Stimulated activated CD4-positive, alpha-beta T cell treated with anti-CD3 and anti-CD28 coated beads, TNF-alpha, amount 100 ng/mL, for 48 hours (primary cell): Measurements from ENCODE around the gene CHCHD6.

Experiments
- DNase-seq, 3 donors: peaks; one replicate each; pipeline ENCODE4 v3.0.0-alpha.2; 2020; ENCODE audit warnings: low read depth in 3 of 3

Gene CHCHD6

GRCh38 chr3:126939733-126940132 is 235.7 kb downstream of the CHCHD6 start:
- DNase-seq, result no peak

GRCh38 chr3:126941721-126942270 is 237.8 kb downstream of the CHCHD6 start:
- DNase-seq, result no peak

- DNase-seq, result no peak
These were observed 240.3 kb downstream of the CHCHD6 start for GRCh38 chr3:126944089-126944965.

DNA sequence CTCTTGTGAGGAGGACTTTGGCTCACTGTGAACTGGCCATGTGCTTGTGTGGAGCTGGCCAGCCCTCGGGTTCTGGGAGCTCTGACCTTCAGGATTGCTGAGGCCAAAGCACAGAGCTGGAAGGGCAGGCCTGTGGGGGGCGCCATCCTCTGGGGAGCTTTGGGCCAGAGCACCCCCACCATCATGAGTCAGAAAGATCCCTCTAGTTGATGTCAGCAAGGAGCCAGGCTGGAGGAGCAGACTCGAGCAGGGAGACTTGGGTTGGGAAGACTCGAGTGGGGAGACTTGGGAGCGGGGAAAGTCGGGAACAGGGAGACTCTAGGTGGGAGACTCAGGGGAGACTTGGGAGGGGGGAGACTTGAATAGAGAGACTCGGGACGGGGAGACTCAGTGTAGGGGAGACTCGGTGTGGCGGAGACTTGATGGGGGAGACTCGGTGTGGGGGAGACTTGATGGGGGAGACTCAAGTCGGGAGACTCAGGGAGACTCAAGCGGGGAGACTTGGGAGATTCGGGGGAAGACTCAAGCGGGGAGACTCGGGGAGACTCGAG is 241.2 kb downstream of the CHCHD6 start:
- DNase-seq, result no peak

DNA sequence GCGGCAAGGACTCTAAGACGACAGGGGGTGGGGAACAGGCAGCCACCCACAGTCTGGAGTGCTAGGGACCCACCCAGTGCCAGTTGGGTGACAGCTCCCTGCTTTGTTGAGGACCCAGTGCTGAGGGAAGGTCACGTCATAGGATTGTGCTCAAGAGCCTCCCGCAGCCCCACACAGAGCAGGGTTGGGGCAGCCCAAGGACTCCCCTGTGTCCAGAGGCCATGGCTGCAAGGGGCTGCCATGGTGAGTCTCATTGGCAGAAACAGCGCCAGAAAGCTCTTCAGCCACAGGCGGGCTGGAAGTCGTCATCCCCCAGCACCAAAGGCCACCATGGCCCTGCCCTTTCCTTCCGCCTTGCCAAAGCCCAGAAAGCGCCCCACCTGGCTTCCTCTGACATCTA is 241.9 kb downstream of the CHCHD6 start:
- DNase-seq, result no peak

GRCh38 chr3:126946405-126946804 is 242.4 kb downstream of the CHCHD6 start:
- DNase-seq, result no peak

DNA sequence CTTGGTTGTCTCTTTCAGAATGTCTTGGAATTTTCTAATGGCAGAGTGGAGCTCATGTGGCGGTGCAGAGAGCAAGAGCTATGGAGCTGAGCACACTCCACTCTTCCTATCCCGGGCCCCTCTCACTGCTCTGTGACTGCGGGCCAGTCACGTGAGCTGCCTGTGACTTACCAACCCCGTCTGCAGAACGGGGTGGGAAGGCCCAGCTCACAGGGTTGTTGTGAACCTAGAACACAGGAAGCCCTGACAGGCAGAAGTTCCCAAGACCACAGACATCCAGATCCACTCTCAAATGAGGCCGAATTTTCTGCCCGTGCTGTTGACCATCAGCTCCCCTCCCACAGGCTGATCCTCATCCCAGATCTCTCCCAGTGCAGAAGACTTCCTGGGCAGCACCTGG is 243.4 kb downstream of the CHCHD6 start:
- no peak for DNase-seq

DNA sequence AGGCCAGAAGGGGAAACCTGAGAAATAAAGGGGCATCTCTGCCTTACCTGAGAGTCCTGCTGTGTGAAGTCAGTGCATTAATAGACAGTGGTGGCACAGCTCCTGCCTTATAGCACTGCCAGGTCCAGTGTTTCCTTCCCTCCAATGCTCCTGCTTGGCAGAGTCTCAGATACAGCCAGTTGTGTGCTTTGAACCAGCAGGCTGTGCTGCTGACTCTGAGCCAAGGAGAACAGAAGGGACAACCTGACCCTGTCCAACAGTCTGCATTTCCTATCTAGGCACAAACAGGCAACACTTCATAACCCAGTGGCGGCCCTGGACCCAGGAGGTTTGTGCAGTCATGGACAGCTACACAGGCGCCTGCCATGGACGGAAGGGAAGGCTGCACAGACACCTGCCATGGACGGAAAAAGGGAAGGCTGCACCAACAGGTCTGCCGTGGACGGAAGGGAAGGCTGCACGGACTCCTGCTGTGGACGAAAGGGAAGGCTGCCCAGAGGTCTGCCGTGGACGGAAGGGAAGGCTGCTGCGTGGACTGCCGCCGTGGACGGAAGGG is 245.0 kb downstream of the CHCHD6 start:
- no peak for DNase-seq

DNA sequence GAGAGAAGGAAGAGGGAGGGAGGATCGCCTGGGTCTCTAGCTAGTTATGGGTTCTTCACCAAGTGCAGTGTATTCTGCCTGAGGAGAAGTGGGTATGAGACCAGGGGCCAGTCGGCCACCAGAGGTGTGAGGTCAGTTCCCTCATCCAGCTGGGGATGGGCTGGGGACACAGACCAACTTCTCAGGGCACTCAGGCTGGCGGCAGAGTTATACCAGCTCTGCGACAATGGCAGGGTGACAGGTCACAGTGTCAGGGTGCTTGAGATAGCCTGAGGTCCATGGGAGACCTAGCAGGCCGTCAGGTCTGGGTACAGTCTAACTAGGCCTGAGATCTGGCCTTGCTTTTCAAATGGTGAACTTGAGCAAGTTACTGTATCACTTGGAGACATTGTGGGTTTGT is 247.5 kb downstream of the CHCHD6 start:
- DNase-seq, result no peak

GRCh38 chr3:126952261-126952982 is 248.4 kb downstream of the CHCHD6 start:
- DNase-seq, result no peak

GRCh38 chr3:126952983-126953660 is 249.1 kb downstream of the CHCHD6 start:
- no peak for DNase-seq

DNA sequence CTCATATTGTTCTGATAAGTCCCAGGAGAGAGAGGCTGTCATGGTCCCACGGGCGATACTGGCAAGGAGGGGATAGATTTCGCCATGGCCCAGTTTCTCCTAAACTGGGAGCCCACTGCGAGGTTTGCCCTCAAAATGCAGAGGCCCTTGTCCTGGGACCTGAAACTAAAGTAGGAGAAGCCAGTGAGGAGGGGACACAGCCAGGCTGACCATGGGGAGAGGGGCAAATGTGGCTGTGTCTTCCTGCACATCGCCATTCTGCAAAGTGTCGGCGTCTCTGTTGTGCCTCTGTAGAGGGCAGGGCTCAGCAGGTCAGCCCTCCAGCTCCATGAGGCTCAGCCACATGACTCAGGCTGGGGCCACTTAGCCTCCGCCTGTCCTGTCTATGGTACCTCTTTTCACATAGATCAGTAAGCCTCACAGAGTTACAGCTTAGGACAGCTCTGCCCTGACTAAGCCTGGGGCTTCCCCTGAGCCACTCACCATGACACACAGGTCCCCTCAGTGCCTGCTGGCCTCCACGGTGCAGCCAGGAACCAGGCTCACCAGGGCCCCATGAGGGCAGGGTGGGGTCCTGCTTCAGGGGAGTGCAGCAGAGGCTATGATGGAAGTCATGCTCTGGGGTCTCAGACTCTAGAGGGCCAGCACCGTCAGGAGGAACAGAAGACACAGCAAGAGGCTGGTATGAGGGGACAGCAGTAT is 250.3 kb downstream of the CHCHD6 start:
- DNase-seq, result no peak

- no peak for DNase-seq
These were observed 251.2 kb downstream of the CHCHD6 start for GRCh38 chr3:126955004-126955790.

- DNase-seq, result no peak
These were observed 252.3 kb downstream of the CHCHD6 start for GRCh38 chr3:126956361-126956760.

DNA sequence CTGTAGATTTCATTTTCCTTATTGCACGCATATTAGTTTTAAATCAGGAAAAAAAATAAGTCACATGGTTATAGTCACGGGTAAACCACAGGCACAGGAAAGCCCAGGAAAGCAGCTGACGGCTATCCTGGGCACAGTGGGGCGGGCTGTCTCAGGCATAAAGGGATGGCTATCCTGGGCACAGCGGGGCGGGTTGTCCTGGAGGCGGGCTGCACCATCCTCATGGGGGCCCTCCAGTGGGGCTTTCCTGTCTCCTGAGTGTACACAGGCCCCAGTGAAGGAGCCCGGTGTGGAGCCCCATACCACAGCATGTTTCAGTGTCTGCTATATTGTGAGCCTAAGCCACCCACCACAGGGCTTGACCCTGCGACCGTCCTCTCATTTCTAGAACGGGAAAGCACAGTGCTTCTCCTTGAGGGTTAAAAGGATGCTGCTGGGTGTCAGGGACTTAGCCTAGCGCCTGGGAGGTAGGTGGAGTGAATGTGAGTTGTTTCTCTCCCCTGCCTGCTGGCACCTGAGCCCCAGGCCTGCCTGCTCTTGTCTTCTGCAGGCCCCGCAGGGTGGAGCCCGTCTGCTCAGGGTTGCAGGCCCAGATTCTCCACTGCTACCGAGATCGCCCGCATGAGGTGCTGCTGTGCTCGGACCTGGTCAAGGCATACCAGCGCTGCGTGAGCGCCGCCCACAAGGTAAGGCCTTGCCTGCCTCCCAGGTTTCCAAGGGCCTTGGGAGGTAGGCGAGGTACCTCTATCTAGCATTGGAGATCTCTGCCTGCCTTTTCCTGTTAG is 253.0 kb downstream of the CHCHD6 start:
- no peak for DNase-seq

- DNase-seq, result no peak
These were observed 254.0 kb downstream of the CHCHD6 start for GRCh38 chr3:126957776-126958637.

DNA sequence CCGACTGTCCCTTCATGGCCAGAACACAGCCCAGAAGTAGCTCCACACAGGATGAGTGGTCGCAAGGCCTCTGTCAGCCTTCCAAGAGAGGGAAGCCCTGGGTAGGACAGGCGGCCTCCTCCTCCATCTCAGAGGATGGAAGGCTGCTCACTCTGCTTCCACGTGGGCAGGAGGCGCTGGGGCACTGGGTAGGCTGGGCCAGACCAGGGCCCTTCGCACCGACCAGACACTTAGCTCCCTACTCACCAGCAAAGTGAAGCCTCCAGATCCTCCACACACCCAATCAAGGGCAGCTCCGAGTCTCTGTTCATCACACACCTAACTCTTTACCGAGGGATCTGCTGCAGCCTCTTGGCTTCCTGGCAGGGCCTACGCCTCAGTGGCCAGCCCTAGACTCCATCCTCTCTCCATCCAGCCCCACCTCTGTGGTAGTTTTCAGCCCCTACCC is 254.6 kb downstream of the CHCHD6 start:
- DNase-seq, result no peak
